K562 (cell line): Measurements from ENCODE around the gene MYO16.

Source experiments
- BCL6 ChIP-seq: fragments of 250-450 bp; sonication (Bioruptor Pico); IDR thresholded peaks from 2 replicates; pipeline ENCODE4 v1.4.0; 2020
- BCLAF1 ChIP-seq, 2 experiments: fragments of 450-650 bp in 1 of 2; IDR thresholded peaks; 2 replicates each; pipeline ENCODE4 v1.6.1; 2011 to 2017; ENCODE audit warnings: low read depth in 2 of 2, antibody characterized with exemption in 1 of 2, borderline replicate concordance in 1 of 2, low read length in 1 of 2, mild to moderate bottlenecking in 1 of 2, mixed read lengths in 1 of 2; ENCODE audit not compliant: control insufficient read depth in 1 of 2
- CTCF ChIP-seq, 3 experiments: IDR thresholded peaks in 2 of 3; conservative IDR thresholded peaks in 1 of 3; 2 replicates each; pipeline ENCODE4 v1.5.1; 2011 to 2012; ENCODE audit warnings: low read length in 3 of 3, mild to moderate bottlenecking in 3 of 3, control low read depth in 2 of 3, improper control_type of control experiment in 1 of 3, inconsistent platforms in 1 of 3, low read depth in 1 of 3, mixed read lengths in 1 of 3, moderate library complexity in 1 of 3; ENCODE audit not compliant: insufficient read depth in 2 of 3
- MEIS2 ChIP-seq: fragments of 450-650 bp; IDR thresholded peaks from 2 replicates; pipeline ENCODE4 v1.6.1; 2014; ENCODE audit warnings: mild to moderate bottlenecking; ENCODE audit not compliant: partially characterized antibody
- RAD21 ChIP-seq, 2 experiments: fragments of 250-450 bp in 1 of 2; fragments of 450-650 bp in 1 of 2; sonication (Bioruptor Pico) in 1 of 2; formaldehyde crosslinking in 1 of 2; IDR thresholded peaks in 1 of 2; conservative IDR thresholded peaks in 1 of 2; 2 replicates each; pipeline versions ENCODE4 v1.4.0 to v1.8.0; 2020 to 2022; ENCODE audit warnings: mild to moderate bottlenecking in 2 of 2, moderate library complexity in 1 of 2
- TBP ChIP-seq: optimal IDR thresholded peaks from 2 replicates; pipeline ENCODE3; 2011; ENCODE audit warnings: low read depth, low read length, improper control_type of control experiment
- ZBTB2 ChIP-seq: fragments of 450-650 bp; IDR thresholded peaks from 2 replicates; pipeline ENCODE4 v1.6.1; 2016; ENCODE audit warnings: antibody characterized with exemption

GRCh38 chr13:109192306-109192705 lies 562.9 kb downstream of the MYO16 start:
- no peak for TF ChIP-seq BCLAF1 (IDR thresholded peaks at IDR 0.05; ENCODE audit: borderline replicate concordance in 1 of 2, control insufficient read depth in 1 of 2, low read depth in 2 of 2, low read length in 1 of 2)
- no peak for TF ChIP-seq ZBTB2
- no peak for TF ChIP-seq RAD21 (CRISPR knock-in tag; conservative IDR thresholded peaks at IDR 0.05 in 1 of 2, IDR thresholded peaks at IDR 0.05 in 1 of 2)
- no peak for TF ChIP-seq BCL6 (CRISPR knock-in tag)
- TF ChIP-seq TBP, result no peak
- no peak for TF ChIP-seq MEIS2
- TF ChIP-seq CTCF (IDR thresholded peaks at IDR 0.05 in 2 of 3, conservative IDR thresholded peaks at IDR 0.05 in 1 of 3; ENCODE audit: insufficient read depth in 2 of 3, low read depth in 1 of 3, low read length in 3 of 3), result no peak
